ENCODE measurements around the gene YWHAQ.

- TF ChIP-seq EP300 (IDR thresholded peaks at IDR 0.05) (no peak), CTCF (IDR thresholded peaks at IDR 0.05) (no peak), POLR2A (IDR thresholded peaks at IDR 0.05; ENCODE audit: low read depth) (no peak), POLR2AphosphoS5 (IDR thresholded peaks at IDR 0.05) (no peak)
These were observed 30.5 kb upstream of the YWHAQ start for GRCh38 chr2:9661261-9661660.
